Measurements from ENCODE around the gene KRTAP1-4.

KRTAP1-4 gene

DNA sequence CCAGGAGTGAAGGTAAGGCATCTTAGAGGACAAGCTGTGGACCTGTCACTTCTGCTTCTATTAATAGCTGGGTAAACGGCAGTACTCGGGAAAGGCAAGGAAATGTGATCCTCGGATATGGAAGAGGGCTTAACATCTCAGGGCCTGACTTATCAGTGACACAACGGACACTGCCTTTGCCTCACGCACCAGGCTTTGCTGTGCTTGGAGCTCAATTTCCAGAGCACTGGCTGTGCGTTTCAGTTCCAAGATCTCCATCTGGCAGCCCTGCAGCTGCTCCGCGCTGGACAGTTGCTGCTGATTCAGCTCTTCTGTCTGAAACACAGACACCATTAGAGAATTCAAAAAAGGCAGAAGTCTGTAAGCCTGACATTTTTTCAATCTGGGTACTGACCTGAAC lies 49.4 kb downstream of the KRTAP1-4 start:
- TF ChIP-seq ZNF2 (tag by site-specific recombination; IDR thresholded peaks at IDR 0.05), result no peak
- no peak for TF ChIP-seq ZNF311 (tag by site-specific recombination; IDR thresholded peaks at IDR 0.05; ENCODE audit: borderline replicate concordance)
- no peak for TF ChIP-seq ZNF670 (tag by site-specific recombination; IDR thresholded peaks at IDR 0.05; ENCODE audit: low read depth)
- no peak for TF ChIP-seq ZNF623 (tag by site-specific recombination; IDR thresholded peaks at IDR 0.05)
- Histone ChIP-seq H3K36me3 (ENCODE audit: control insufficient read depth in 2 of 2, insufficient read depth in 1 of 2, low read length in 2 of 2) (no peaks in the 10 kb centered on the region), H3K4me1 (ENCODE audit: control insufficient read depth, insufficient read depth, low read length) (no peaks in the 10 kb centered on the region), H3K4me3 (ENCODE audit: low read depth, low read length) (no peak overlapping the region), H3K27ac (ENCODE audit: extremely low read depth, low read depth, low read length) (no peak overlapping the region), H3K9me3 (ENCODE audit: control insufficient read depth, insufficient read depth, low read depth, low read length) (no peaks in the 10 kb centered on the region)
- ChIA-PET CTCF (interaction anchor here (0.8 kb wide), 2 partner anchors 16 to 572 kb away, joined by 3 read pairs; no protein-coding TSS in a partner anchor), POLR2A (no interaction called here)

DNA sequence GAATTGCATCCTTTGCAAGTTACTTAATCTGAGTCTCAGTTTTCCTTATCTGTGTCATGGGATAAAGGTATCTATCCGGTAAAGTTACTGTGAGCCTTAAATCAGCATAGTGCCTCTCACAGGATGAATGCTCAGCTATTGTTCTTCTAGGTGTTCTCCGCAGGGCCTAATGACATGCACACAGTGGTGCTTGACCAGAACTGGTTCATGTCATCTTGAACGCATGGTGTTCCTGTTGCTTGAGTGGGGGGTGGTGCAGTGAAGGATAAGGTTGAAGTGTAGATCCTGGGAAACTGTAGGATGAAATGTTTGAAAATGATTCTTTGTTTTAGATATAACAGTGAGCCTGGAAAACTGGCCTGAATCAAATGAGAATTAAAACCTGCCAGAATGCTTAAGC lies 49.9 kb downstream of the KRTAP1-4 start:
- ChIA-PET CTCF (interaction anchor here (0.6 to 0.8 kb wide), 4 partner anchors 16 to 598 kb away, joined by 3 read pairs; no protein-coding TSS in a partner anchor), POLR2A (no interaction called here)
- Histone ChIP-seq H3K36me3 (ENCODE audit: control insufficient read depth in 2 of 2, insufficient read depth in 1 of 2, low read length in 2 of 2) (no peaks in the 10 kb centered on the region), H3K27ac (ENCODE audit: extremely low read depth, low read depth, low read length) (no peak overlapping the region), H3K4me3 (ENCODE audit: low read depth, low read length) (no peak overlapping the region), H3K4me1 (ENCODE audit: control insufficient read depth, insufficient read depth, low read length) (no peaks in the 10 kb centered on the region), H3K9me3 (ENCODE audit: control insufficient read depth, insufficient read depth, low read depth, low read length) (no peaks in the 10 kb centered on the region)
- TF ChIP-seq AEBP2 (tag by site-specific recombination; IDR thresholded peaks at IDR 0.05; ENCODE audit: borderline replicate concordance) (no peak), ZNF571 (tag by site-specific recombination; IDR thresholded peaks at IDR 0.05) (no peak), ZNF169 (tag by site-specific recombination; IDR thresholded peaks at IDR 0.05) (no peak)

All from HEK293 (cell line).